GF-D8 (cell line): ENCODE results near the gene PPP1R15B.

ENCODE experiments used
- DNase-seq: peaks from one replicate; lab custom pipeline; 2025; lab: John Stamatoyannopoulos, UW

The PPP1R15B gene

DNA sequence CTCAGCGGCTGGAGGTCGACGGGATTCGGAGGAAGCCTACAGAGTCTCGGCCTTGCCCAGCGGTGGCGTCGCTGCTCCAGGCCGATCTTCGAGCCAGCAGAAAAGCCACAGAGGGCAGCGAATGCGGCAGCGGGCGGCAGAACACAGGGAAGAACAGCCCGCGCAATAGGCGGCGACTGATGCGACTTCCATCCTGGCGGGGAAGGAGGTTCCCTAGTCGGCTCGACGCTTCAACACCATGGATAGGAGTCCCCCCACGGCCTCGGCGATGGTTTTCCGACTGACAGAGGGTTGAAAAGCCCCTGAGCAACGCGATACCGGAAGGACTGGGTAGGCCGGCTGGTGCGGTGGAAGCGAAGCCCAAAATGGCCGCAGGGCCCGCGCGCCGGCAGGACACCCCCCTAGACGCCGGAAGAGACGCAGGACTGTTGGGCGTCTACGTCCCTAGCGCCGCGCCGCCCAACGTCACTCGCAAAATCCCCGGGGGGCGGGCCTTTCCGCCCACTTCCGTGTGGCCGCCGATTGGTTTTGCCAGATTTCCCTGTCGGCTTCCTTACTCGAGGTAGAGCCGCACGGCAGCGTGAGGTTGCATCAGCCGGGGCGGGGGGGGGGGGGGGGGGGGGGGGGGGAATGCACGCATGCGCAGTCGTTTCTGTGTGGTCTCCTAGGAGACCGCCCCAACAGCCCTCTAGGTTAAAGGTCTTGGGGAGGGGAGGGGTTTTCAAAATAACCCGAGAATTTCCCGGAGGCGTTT lies at the start of gene PPP1R15B:
TSS of gene PPP1R15B (minus strand) at position 367 of the 754 bp plus-strand sequence. CDS start 406 bp downstream, outside the sequence.
- DNase-seq, result peak; percentile 95

DNA sequence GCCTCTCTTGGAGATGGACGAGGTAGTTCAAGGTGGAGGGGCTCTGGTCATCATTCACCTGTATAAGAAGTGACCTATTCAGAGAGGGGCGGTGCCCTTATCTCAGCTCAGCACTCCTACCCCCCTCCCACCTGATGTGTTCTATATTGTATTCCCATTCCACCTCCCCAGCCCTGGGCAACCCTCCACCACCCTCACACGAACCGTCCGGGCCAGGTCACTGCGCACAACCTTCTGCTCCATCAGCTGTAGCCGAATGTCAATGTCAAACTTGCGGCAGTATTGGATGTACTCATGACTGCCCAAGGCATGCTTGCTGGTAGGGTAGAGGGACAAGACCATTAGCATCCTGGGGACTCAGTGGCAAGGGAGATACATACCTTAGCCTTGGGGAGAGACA lies 48.7 kb upstream of the PPP1R15B start:
- no peak for DNase-seq

GRCh38 chr1:204459706-204460105 lies 48.1 kb upstream of the PPP1R15B start:
- DNase-seq, result no peak

DNA sequence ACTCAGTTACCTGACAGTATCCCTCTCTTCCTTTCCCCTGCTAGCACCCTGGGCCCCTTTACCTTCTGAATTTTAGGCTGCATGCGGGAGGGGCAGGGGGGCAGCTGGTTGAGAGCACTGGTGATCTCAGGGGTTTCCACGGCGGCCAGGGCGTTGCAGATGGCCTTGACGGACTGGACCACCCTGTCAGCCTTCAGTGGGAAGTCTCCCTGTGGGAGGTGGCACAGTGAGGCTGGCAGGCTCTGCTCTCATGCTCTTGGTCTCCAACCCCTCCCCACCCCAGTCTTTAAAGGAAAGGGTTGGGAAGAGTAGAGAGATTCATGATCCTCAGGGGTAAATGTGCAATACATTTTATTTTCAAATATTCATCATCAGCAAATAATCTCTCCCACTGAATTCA lies 46.0 kb upstream of the PPP1R15B start:
- DNase-seq, result no peak

GRCh38 chr1:204456826-204457442 lies 45.3 kb upstream of the PPP1R15B start:
- no peak for DNase-seq

GRCh38 chr1:204455831-204456145 lies 44.2 kb upstream of the PPP1R15B start:
- DNase-seq, result no peak

- no peak for DNase-seq
These were observed 43.6 kb upstream of the PPP1R15B start for GRCh38 chr1:204455063-204455830.

GRCh38 chr1:204454476-204454875 lies 42.9 kb upstream of the PPP1R15B start:
- no peak for DNase-seq

DNA sequence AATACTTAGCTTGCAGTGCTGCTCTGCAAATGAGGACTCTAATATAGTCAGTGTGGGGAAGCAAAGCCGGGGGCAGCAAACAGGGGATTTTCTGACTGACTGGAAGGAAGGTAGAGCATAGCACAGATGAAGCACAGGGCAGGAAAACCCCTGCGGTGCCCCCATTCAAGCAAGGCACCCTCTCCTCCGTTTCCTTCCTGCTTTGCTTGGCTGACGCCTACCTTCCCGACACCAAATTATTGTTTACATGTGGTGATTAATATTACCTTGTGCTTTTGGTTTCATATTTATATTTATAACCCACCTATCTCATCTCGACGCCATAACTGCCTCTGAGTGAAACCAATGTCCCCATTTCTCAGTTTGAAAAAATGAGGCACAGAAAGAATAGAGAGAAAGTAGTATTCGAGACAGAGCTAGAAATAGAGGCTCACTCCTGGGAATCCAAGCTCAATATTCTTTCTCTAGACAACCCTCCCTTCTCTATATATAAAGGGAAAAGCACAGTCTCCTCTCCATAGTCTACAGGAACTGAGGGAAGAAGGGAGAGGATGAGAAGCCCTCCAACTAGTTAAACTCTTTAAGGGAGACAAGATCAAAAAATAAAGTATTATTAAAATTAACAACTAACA lies 41.6 kb upstream of the PPP1R15B start:
- DNase-seq, result no peak

DNA sequence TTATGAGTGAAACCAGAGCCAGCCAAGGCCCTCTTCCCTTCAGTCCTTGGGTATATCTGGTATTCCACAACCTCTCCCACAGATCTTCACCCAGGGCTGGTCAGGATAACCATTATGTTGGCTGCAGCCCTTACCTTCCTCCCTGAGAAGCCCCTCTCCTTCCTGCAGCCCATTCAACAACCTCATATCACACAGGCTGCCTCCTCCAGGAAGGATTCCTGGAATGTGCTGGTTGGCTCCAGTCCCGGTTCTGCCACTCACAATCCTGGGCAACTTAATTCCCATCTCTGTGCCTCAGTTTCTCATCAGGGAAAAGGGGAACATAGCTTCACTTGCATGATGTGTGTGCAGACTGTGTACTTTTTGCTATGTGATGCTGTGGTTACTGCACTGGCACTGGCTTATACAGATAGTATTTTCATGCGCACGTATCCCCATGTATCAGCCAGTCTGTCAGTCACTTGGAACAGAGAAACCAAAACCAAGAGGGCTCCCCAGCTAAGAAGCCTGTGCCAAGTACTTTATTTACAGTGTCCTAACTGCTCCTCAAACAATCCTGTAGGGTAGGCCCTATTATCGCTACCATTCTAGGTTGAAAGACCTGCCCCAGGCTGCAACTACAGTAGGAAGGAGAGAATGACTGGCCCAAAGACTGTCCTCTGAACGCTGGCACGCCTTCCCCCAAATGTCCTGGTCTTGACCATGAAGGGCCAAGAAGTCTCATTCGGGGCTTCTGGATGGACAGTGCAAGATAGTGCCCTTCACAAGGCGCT lies 39.9 kb upstream of the PPP1R15B start:
- DNase-seq, result no peak

- DNase-seq, result no peak
These were observed 39.0 kb upstream of the PPP1R15B start for GRCh38 chr1:204450461-204451257.

- DNase-seq, result no peak
These were observed 38.2 kb upstream of the PPP1R15B start for GRCh38 chr1:204449678-204450280.

DNA sequence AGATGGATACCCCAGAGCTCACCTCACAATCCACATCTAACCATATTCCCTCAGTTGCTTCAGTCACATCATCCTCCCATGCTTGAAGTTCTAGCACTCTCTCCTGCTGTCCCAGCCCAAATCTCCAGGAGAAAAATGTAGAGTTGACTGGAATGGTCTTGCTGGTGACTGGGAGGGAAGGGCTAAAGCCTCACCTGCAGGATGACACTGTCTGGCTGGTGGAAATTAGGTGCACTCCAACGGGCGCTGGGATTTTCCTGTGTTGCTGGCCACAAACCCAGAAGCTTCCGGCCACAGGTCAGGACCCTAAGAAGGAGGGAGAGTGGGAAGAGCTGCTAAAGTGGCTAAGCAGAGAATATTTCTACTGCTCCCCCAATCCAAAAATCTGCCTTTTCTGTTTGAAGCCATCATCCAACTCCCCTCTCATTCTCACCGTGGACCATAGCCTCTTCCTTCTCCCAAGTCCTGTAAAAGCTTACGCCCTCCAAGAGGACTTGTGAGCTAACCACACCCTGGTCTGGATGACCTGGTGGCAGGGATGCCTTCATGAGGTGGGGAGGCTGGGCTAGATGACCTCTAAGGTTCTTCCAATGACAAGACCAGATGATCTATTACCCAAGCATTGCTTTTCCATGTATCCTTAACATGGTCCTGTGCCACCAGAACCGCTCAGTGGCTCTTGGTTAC lies 37.5 kb upstream of the PPP1R15B start:
- DNase-seq, result no peak

DNA sequence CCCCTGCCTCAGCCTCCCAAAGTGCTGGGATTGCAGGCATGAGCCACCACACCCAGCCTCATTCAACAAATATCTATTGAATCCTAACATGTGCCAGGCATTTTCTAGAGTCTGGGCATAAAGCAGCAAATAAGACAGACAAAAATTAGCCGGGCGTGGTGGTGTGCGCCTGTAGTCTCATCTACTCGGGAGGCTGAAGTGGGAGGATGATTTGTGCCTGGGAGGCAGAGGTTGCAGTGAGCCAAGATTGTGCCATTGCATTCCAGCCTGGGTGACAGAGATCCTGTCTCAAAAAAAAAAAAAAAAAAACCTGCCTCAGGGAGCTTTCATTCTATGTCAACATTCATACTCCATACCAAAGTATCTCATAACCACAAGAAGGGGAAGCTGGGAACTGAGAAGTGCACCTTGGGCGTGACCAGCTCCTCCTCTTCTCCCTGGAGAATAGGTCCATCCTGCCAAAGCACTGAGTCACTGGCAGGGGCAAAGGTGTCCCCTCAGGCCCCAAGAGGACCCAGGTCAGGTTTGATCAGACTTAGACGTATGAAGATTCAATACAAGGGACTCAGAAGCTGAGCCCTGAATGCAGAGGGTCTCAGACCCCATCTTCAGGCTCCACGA lies 36.8 kb upstream of the PPP1R15B start:
- DNase-seq, result peak; percentile 13

DNA sequence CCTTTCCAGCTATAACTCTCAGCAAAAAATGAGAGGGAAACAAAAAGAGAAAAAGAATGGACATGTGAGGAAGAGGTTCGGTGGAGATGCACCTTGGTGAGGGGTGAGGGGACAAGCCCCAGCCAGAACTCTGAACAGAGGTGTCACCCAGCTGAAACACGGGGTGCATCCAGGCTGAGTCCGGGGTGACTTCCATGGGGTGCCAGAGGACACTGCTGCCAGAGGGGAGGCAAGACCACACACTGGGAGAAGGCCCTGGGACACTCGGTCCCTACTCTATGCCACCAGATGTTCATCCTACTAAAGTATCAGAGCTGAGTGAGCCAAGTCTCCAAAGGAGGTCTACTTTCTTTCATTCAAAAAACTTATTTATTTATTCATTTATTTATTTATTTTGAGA lies 36.1 kb upstream of the PPP1R15B start:
- DNase-seq, result no peak

- DNase-seq, result no peak
These were observed 35.6 kb upstream of the PPP1R15B start for GRCh38 chr1:204447190-204447589.

DNA sequence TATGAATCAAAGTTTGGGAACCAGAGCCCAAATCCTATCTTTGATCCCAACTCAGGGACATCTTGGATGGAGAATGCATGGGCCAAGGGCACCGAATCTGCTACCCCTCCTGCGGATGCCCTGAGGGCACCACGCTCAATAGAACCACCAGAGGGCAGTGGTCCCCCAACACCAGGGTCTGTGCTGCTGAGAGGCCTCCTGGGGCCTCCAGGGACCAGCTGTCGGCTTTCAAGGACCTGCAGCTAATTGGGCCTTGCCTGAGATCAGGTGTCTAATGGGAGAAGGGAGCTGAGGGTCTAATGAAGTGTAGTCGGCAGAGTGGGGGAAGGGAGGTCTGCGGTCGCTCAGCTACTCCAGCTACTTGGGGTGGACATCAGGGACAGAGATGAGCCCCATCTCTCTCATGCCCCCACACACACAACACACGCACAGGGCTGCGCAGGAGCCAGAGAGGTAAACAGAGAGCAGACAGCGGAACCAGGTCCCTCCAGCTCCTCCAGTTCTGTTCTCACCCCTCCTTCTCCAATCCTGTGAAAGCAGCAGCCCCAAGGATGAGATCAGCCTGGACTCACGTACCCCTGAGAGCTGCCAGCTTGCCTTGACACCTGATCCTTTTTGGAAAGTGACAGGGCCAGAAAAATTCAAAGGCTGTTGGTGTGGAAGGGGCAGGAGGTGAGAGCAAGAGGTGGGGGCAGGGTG lies 34.9 kb upstream of the PPP1R15B start:
- peak; percentile 19 for DNase-seq

GRCh38 chr1:204445860-204446412 lies 34.3 kb upstream of the PPP1R15B start:
- no peak for DNase-seq
